DOHH2 (cell line): Measurements from ENCODE around the gene CAPZA1.

Experiments
- CTCF ChIP-seq: fragments of 200-600 bp; sonication (generic); IDR thresholded peaks from one replicate; pipeline ENCODE4 v1.5.1; 2014; ENCODE audit warnings: antibody characterized with exemption, mild to moderate bottlenecking, low read depth, low read length; ENCODE audit not compliant: poor library complexity, severe bottlenecking
- EZH2phosphoT487 ChIP-seq: fragments of 200-600 bp; sonication (generic); IDR thresholded peaks from 2 replicates; pipeline ENCODE4 v1.6.1; 2017; ENCODE audit warnings: borderline replicate concordance, mild to moderate bottlenecking, antibody characterized with exemption, low read length, moderate library complexity, mixed read lengths

GRCh38 chr1:112706505-112707220 is 87.0 kb downstream of the CAPZA1 start, which contains the start of gene RHOC:
- TF ChIP-seq CTCF (no peak), EZH2phosphoT487 (no peak)
